Astrocyte (in vitro differentiated cells and primary cell): Measurements from ENCODE around the gene CCDC126. TPM values are rescaled to one million over a fixed set of nuclear protein-coding genes. Genes with fewer than 3 reads are reported as not detected.

Experiments used
- DNase-seq: peaks from one replicate; pipeline ENCODE4 v3.0.0-alpha.2; 2010; ENCODE audit warnings: low read depth
- FAIRE-seq: peaks from 2 replicates; lab custom pipeline; 2011; peaks lifted over from hg19 to GRCh38; lab: Jason Lieb, UNC
- H2AFZ ChIP-seq: 2 replicates; pipeline ENCODE4 v1.6.0; 2012; ENCODE audit warnings: low read depth, low read length, inconsistent platforms
- H3K27ac ChIP-seq: 2 replicates; pipeline ENCODE4 v1.5.1; 2011; ENCODE audit warnings: low read depth, low read length, inconsistent platforms
- H3K27me3 ChIP-seq: 2 replicates; pipeline ENCODE4 v1.6.0; 2011; ENCODE audit warnings: low read length, inconsistent platforms; ENCODE audit not compliant: insufficient read depth
- H3K36me3 ChIP-seq: 2 replicates; pipeline ENCODE4 v1.5.1; 2011; ENCODE audit warnings: low read length, inconsistent platforms; ENCODE audit not compliant: insufficient read depth
- H3K4me1 ChIP-seq: 2 replicates; pipeline ENCODE4 v1.5.1; 2011; ENCODE audit warnings: low read length, inconsistent platforms; ENCODE audit not compliant: insufficient read depth
- H3K4me2 ChIP-seq: 2 replicates; pipeline ENCODE4 v1.6.0; 2012; ENCODE audit warnings: low read length, inconsistent platforms
- H3K4me3 ChIP-seq: 2 replicates; pipeline ENCODE4 v1.5.1; 2011; ENCODE audit warnings: low read depth, mild to moderate bottlenecking, low read length, inconsistent platforms; ENCODE audit not compliant: insufficient read depth
- H3K79me2 ChIP-seq: 2 replicates; pipeline ENCODE4 v1.6.0; 2012; ENCODE audit warnings: mild to moderate bottlenecking, low read length, inconsistent platforms; ENCODE audit not compliant: insufficient read depth
- H3K9ac ChIP-seq: 2 replicates; pipeline ENCODE4 v1.6.0; 2012; ENCODE audit warnings: mild to moderate bottlenecking, low read length, inconsistent platforms
- H3K9me3 ChIP-seq: 2 replicates; pipeline ENCODE4 v1.5.1; 2012; ENCODE audit warnings: low read depth, mild to moderate bottlenecking, low read length, inconsistent platforms; ENCODE audit not compliant: insufficient read depth
- H4K20me1 ChIP-seq: 2 replicates; pipeline ENCODE4 v1.6.0; 2012; ENCODE audit warnings: low read length, inconsistent platforms; ENCODE audit not compliant: insufficient read depth
- H3K27ac Mint-ChIP-seq: one replicate; pipeline ENCODE4 v1.8.0; 2021; ENCODE audit warnings: mild to moderate bottlenecking, mixed read lengths; ENCODE audit not compliant: unreplicated experiment
- H3K27me3 Mint-ChIP-seq: one replicate; pipeline ENCODE4 v1.8.0; 2021; ENCODE audit warnings: low read depth, mixed read lengths; ENCODE audit not compliant: unreplicated experiment
- H3K36me3 Mint-ChIP-seq: one replicate; pipeline ENCODE4 v1.8.0; 2021; ENCODE audit warnings: low read depth, mixed read lengths; ENCODE audit not compliant: unreplicated experiment
- H3K4me1 Mint-ChIP-seq: one replicate; pipeline ENCODE4 v1.8.0; 2021; ENCODE audit warnings: low read depth, mixed read lengths; ENCODE audit not compliant: unreplicated experiment
- H3K4me3 Mint-ChIP-seq: one replicate; pipeline ENCODE4 v1.8.0; 2021; ENCODE audit warnings: mild to moderate bottlenecking, moderate library complexity, mixed read lengths; ENCODE audit not compliant: unreplicated experiment
- H3K9me3 Mint-ChIP-seq: one replicate; pipeline ENCODE4 v1.8.0; 2021; ENCODE audit warnings: mild to moderate bottlenecking, mixed read lengths; ENCODE audit not compliant: unreplicated experiment
- EZH2 ChIP-seq: IDR thresholded peaks from 2 replicates; pipeline ENCODE4 v1.6.1; 2012; ENCODE audit warnings: mild to moderate bottlenecking, low read length, inconsistent platforms; ENCODE audit not compliant: insufficient read depth
- total RNA-seq: library from RNA; stranded (reverse); gene quantifications from 2 replicates; pipeline ENCODE4 v1.2.1, GENCODE V29; 2021
- TF ChIP-seq, protein P1 (sequence below): IDR thresholded peaks from 2 replicates; pipeline ENCODE4 v1.5.1; 2011; ENCODE audit warnings: low read depth, mild to moderate bottlenecking, inconsistent platforms, low read length, moderate library complexity; ENCODE audit not compliant: insufficient read depth

Gene CCDC126
- total RNA-seq, 1 donor from 2014 or later, result 12.0 TPM

DNA sequence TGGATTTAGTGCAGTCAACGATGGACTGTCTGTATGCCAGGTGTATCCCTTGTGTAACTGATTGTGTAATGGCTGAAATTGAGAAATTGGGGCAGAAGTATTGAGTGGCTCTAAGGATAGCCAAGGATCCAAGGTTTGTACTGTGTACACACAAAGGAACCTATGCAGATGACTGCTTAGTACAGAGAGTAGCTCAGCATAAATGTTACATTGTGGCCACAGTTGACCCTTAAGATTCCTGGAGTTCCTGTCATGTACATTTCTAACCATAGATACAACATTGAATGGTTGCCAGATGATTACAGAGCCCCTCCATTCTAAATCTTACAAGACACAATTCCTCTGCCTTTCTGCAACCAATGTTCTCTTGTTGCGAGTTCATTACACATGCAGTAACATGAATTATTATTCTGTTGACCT lies 25.3 kb downstream of the CCDC126 start:
- Mint-ChIP-seq H3K27ac (no peak overlapping the region), H3K4me3 (no peak overlapping the region), H3K9me3 (peaks cover 2% of the 10 kb centered on the region), H3K36me3 (no peaks in the 10 kb centered on the region), H3K4me1 (peaks cover 7% of the 10 kb centered on the region), H3K27me3 (no peaks in the 10 kb centered on the region)
- Histone ChIP-seq H3K27ac (no peak overlapping the region), H3K9ac (no peak overlapping the region), H3K9me3 (no peaks in the 10 kb centered on the region), H3K36me3 (no peaks in the 10 kb centered on the region), H4K20me1 (peaks cover 4% of the 10 kb centered on the region), H3K4me3 (no peak overlapping the region), H2AFZ (no peak overlapping the region), H3K79me2 (no peaks in the 10 kb centered on the region), H3K27me3 (no peaks in the 10 kb centered on the region), H3K4me2 (no peak overlapping the region), H3K4me1 (peaks cover 7% of the 10 kb centered on the region)
- peak; percentile 46 for DNase-seq
- FAIRE-seq, result no peak
- TF ChIP-seq, protein P1, sequence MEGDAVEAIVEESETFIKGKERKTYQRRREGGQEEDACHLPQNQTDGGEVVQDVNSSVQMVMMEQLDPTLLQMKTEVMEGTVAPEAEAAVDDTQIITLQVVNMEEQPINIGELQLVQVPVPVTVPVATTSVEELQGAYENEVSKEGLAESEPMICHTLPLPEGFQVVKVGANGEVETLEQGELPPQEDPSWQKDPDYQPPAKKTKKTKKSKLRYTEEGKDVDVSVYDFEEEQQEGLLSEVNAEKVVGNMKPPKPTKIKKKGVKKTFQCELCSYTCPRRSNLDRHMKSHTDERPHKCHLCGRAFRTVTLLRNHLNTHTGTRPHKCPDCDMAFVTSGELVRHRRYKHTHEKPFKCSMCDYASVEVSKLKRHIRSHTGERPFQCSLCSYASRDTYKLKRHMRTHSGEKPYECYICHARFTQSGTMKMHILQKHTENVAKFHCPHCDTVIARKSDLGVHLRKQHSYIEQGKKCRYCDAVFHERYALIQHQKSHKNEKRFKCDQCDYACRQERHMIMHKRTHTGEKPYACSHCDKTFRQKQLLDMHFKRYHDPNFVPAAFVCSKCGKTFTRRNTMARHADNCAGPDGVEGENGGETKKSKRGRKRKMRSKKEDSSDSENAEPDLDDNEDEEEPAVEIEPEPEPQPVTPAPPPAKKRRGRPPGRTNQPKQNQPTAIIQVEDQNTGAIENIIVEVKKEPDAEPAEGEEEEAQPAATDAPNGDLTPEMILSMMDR, result no peak
- no peak for TF ChIP-seq EZH2

- no peaks in the 10 kb centered on the region for H3K9me3 ChIP-seq
- H3K4me2 ChIP-seq, result no peak overlapping the region
- DNase-seq (no peak), FAIRE-seq (no peak)
- H3K4me1 ChIP-seq, result no peaks in the 10 kb centered on the region
- H3K27me3 ChIP-seq, result no peaks in the 10 kb centered on the region
- Mint-ChIP-seq H3K4me3 (no peak overlapping the region), H3K4me1 (no peaks in the 10 kb centered on the region), H3K9me3 (no peaks in the 10 kb centered on the region), H3K27ac (no peak overlapping the region), H3K27me3 (no peaks in the 10 kb centered on the region), H3K36me3 (no peaks in the 10 kb centered on the region)
- H3K27ac ChIP-seq, result no peak overlapping the region
- H3K36me3 ChIP-seq, result no peaks in the 10 kb centered on the region
- H3K9ac ChIP-seq, result no peak overlapping the region
- H3K4me3 ChIP-seq, result no peak overlapping the region
- TF ChIP-seq, protein P1, result no peak
- no peak for TF ChIP-seq EZH2
- H2AFZ ChIP-seq, result no peak overlapping the region
- H3K79me2 ChIP-seq, result no peaks in the 10 kb centered on the region
- H4K20me1 ChIP-seq, result peaks cover 4% of the 10 kb centered on the region
These were observed 31.2 kb downstream of the CCDC126 start for GRCh38 chr7:23628370-23628769.

DNA sequence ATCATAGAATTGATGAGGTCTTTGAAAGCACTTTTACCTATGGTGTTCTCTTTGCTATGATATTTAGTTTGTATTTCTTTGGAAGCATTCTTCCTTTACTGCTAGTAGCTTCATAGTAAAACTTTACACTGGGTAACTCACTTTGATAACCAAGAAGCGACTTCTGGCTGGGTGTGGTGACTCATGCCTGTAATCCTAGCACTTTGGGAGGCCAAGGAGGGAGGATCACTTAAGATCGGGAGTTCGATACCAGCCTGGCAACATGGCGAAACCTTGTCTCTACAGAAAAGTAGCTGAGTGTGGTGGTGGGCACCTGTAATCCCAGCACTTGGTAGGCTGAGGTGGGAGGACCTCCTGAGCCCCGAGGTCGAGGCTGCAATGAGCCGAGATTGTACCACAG lies 36.2 kb downstream of the CCDC126 start:
- Mint-ChIP-seq H3K27ac (no peak overlapping the region), H3K4me1 (peaks cover 8% of the 10 kb centered on the region), H3K27me3 (no peaks in the 10 kb centered on the region), H3K36me3 (peaks cover 3% of the 10 kb centered on the region), H3K9me3 (peaks cover 2% of the 10 kb centered on the region), H3K4me3 (no peak overlapping the region)
- H3K4me2 ChIP-seq, result no peak overlapping the region
- no peaks in the 10 kb centered on the region for H4K20me1 ChIP-seq
- H2AFZ ChIP-seq, result no peak overlapping the region
- no peaks in the 10 kb centered on the region for H3K9me3 ChIP-seq
- no peak overlapping the region for H3K27ac ChIP-seq
- TF ChIP-seq EZH2, result no peak
- TF ChIP-seq, protein P1, result no peak
- FAIRE-seq, result no peak
- no peak overlapping the region for H3K4me3 ChIP-seq
- H3K9ac ChIP-seq, result no peak overlapping the region
- H3K36me3 ChIP-seq, result no peaks in the 10 kb centered on the region
- H3K79me2 ChIP-seq, result no peaks in the 10 kb centered on the region
- no peaks in the 10 kb centered on the region for H3K27me3 ChIP-seq
- H3K4me1 ChIP-seq, result no peaks in the 10 kb centered on the region
- no peak for DNase-seq
